Tibial nerve (tissue), 4 donors: Measurements from ENCODE around the gene C1orf216. TPM values are rescaled to one million over a fixed set of nuclear protein-coding genes. Genes with fewer than 3 reads are reported as not detected.

Experiments used
- DNase-seq, 2 donors: peaks; one replicate each; pipeline ENCODE4 v3.0.0-alpha.2; 2019; ENCODE audit warnings: low spot score in 2 of 2
- H3K27ac ChIP-seq, 4 donors: fragments of 200-600 bp; sonication (generic) in 3 of 4; one replicate each; pipeline ENCODE4 v1.5.1; 2017 to 2019; ENCODE audit warnings: mild to moderate bottlenecking in 1 of 4
- H3K27me3 ChIP-seq, 2 donors: fragments of 200-600 bp; sonication (generic) in 1 of 2; one replicate each; pipeline versions ENCODE4 v1.5.1 to v1.6.0; 2017 to 2019
- H3K36me3 ChIP-seq, 3 donors: fragments of 200-600 bp; sonication (generic); one replicate each; pipeline ENCODE4 v1.5.1; 2018 to 2019
- H3K4me1 ChIP-seq, 4 donors: fragments of 200-600 bp; sonication (generic) in 3 of 4; one replicate each; pipeline ENCODE4 v1.5.1; 2017 to 2019
- H3K4me3 ChIP-seq, 4 donors: fragments of 200-600 bp; sonication (generic) in 3 of 4; one replicate each; pipeline ENCODE4 v1.5.1; 2017 to 2019; ENCODE audit warnings: mild to moderate bottlenecking in 1 of 4, moderate library complexity in 1 of 4
- H3K9me3 ChIP-seq, 4 donors: fragments of 200-600 bp; sonication (generic) in 3 of 4; one replicate each; pipeline ENCODE4 v1.5.1; 2017 to 2019
- EP300 ChIP-seq, 2 donors: sonication (generic); formaldehyde crosslinking; IDR thresholded peaks; one replicate each; pipeline ENCODE4 v1.6.1; 2017; ENCODE audit warnings: antibody characterized with exemption in 2 of 2, mild to moderate bottlenecking in 1 of 2
- POLR2A ChIP-seq, 2 donors: fragments of 450-650 bp; IDR thresholded peaks; one replicate each; pipeline ENCODE4 v1.6.1; 2017; ENCODE audit warnings: antibody characterized with exemption in 2 of 2, mild to moderate bottlenecking in 2 of 2, moderate library complexity in 2 of 2
- WGBS, 2 donors: methylation state at CpG; one replicate each; pipeline ENCODE4 v1.1.5; 2018; 5-methylcytosine and 5-hydroxymethylcytosine counted together
- total RNA-seq, 4 donors: library from RNA; depleted of rRNA; stranded (reverse); fragments of >200 nt; gene quantifications; one replicate each; pipeline ENCODE4 v1.1.0, GENCODE V29; 2016
- TF ChIP-seq, protein P1 (sequence below), 5 experiments: fragments of 200-600 bp in 3 of 5; fragments of 450-650 bp in 2 of 5; sonication (generic) in 3 of 5; IDR thresholded peaks; one replicate each; pipeline ENCODE4 v1.5.1; 2016 to 2019; ENCODE audit warnings: antibody characterized with exemption in 5 of 5, mild to moderate bottlenecking in 3 of 5, moderate library complexity in 2 of 5

C1orf216 gene
- total RNA-seq, 4 donors from 2014 or later, result 23.4 to 28.3 (median 26.8) TPM

DNA sequence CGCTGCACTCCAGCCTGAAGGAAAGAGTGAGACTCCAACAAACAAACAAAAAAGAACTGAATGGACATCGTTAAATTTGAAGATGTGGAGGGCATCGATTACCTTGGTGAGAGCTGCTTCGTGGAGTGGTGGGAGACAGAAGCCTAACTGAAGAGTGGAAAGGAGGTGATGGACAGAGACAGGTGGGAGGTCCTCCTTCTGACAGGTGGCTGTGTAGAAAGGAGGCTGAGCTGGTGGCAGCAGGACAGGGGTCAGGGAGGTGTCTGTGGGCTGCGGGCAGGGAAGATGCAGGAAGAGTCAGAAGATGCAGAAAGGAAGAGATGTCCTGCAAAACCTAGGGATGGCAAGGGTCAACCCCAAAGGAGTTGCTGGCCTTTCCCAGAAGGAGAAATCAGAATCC lies 30.5 kb downstream of the C1orf216 start:
- no peak for DNase-seq
- 88 to 91% methylated on average over 5 of the region's 5 CpGs for WGBS, 2 donors

DNA sequence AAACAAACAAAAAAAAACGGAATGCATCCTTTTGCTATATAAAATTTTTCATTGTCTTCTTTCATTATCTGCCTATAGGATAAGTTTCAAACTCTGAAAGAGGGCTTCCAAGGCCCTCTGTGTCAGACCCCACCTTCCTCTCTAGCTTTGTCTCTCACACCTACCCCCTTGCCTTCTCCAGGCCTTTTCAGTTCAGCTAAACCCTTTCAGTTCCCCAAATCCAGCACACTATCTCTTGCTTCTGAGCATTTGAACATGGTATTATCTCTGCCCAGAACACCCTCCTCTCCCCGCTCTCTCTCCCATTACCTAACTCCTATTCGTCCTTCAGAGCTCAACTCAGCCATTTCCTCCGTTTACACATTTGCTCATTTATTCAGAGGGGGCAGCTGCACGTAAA lies 35.7 kb downstream of the C1orf216 start:
- H3K36me3 ChIP-seq, result no peaks in the 10 kb centered on the region
- H3K4me1 ChIP-seq, result no peaks in the 10 kb centered on the region
- no peak overlapping the region for H3K27ac ChIP-seq
- peaks cover 0 to 8% of the 10 kb centered on the region in 2 donors for H3K27me3 ChIP-seq
- H3K9me3 ChIP-seq, result no peaks in the 10 kb centered on the region
- TF ChIP-seq EP300 (IDR thresholded peaks at IDR 0.05) (no peak), POLR2A (IDR thresholded peaks at IDR 0.05) (no peak)
- TF ChIP-seq, protein P1, sequence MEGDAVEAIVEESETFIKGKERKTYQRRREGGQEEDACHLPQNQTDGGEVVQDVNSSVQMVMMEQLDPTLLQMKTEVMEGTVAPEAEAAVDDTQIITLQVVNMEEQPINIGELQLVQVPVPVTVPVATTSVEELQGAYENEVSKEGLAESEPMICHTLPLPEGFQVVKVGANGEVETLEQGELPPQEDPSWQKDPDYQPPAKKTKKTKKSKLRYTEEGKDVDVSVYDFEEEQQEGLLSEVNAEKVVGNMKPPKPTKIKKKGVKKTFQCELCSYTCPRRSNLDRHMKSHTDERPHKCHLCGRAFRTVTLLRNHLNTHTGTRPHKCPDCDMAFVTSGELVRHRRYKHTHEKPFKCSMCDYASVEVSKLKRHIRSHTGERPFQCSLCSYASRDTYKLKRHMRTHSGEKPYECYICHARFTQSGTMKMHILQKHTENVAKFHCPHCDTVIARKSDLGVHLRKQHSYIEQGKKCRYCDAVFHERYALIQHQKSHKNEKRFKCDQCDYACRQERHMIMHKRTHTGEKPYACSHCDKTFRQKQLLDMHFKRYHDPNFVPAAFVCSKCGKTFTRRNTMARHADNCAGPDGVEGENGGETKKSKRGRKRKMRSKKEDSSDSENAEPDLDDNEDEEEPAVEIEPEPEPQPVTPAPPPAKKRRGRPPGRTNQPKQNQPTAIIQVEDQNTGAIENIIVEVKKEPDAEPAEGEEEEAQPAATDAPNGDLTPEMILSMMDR (IDR thresholded peaks at IDR 0.05), result no peak
- no peak overlapping the region for H3K4me3 ChIP-seq
- no peak for DNase-seq
- WGBS, 2 donors, result 42 to 53% methylated on average over 5 of the region's 5 CpGs

More for the DNA sequence above, 30.5 kb downstream of the C1orf216 start:
- no peaks in the 10 kb centered on the region for H3K36me3 ChIP-seq
- H3K9me3 ChIP-seq, result no peaks in the 10 kb centered on the region
- no peak overlapping the region for H3K27ac ChIP-seq
- H3K4me3 ChIP-seq, result no peak overlapping the region
- no peak for TF ChIP-seq POLR2A (IDR thresholded peaks at IDR 0.05)
- TF ChIP-seq, protein P1 (IDR thresholded peaks at IDR 0.05), result no peak
- peaks cover 0 to 23% of the 10 kb centered on the region in 2 donors for H3K27me3 ChIP-seq
- no peaks in the 10 kb centered on the region for H3K4me1 ChIP-seq

DNA sequence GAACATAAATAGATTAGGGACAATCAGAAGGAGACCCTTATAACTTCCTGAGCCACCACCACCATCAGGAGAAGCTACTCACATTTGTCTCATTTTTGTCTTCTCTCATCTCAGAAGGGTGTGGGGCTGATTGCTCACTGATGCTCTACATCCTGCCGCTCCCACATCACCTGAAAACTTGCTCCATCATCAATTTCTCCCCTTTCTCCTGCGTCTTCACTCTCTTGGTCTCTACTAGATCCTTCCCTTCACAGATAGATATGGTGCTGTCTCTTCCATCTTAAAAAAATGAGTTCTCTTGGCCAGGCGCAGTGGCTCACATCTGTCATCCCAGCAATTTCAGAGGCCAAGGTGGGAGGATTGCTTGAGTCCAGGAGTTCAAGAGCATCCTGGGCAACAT lies 38.4 kb downstream of the C1orf216 start:
- no peaks in the 10 kb centered on the region for H3K36me3 ChIP-seq
- H3K27ac ChIP-seq, result no peak overlapping the region
- H3K27me3 ChIP-seq, result peaks cover 0 to 4% of the 10 kb centered on the region in 2 donors
- no peak for DNase-seq
- H3K4me3 ChIP-seq, result no peak overlapping the region
- WGBS, 2 donors, result 89 to 90% methylated on average over 3 of the region's 3 CpGs
- no peaks in the 10 kb centered on the region for H3K9me3 ChIP-seq
- H3K4me1 ChIP-seq, result no peaks in the 10 kb centered on the region
- TF ChIP-seq POLR2A (IDR thresholded peaks at IDR 0.05) (no peak), EP300 (IDR thresholded peaks at IDR 0.05) (no peak)
- TF ChIP-seq, protein P1 (IDR thresholded peaks at IDR 0.05), result no peak

DNA sequence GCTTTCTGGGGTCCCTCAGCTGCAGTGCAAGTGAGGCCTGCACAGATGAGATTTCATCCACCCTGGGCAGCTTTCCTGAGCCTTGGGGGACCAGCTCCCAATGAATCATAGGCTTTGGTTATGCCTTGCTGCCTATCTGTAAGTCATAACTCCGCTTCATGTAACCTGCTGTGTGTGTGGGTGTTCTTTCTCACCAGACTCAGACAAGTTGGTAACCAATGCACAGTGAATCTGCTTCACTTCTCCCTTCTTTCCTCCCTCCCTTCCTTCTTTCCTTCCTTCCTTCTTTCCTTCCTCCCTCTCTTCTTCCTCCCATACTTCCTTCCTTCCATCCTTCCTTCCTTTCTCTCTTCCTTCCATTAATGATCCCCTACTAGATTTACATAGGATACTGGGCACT lies 42.9 kb downstream of the C1orf216 start:
- DNase-seq, result no peak
- Histone ChIP-seq H3K9me3 (no peaks in the 10 kb centered on the region), H3K4me1 (no peaks in the 10 kb centered on the region), H3K36me3 (no peaks in the 10 kb centered on the region), H3K27ac (no peak overlapping the region), H3K4me3 (no peak overlapping the region), H3K27me3 (peaks cover 0 to 4% of the 10 kb centered on the region in 2 donors)
- 76 to 85% methylated on average over 1 of the region's 1 CpG for WGBS, 2 donors
- TF ChIP-seq EP300 (IDR thresholded peaks at IDR 0.05), result no peak
- TF ChIP-seq, protein P1 (IDR thresholded peaks at IDR 0.05), result no peak

DNA sequence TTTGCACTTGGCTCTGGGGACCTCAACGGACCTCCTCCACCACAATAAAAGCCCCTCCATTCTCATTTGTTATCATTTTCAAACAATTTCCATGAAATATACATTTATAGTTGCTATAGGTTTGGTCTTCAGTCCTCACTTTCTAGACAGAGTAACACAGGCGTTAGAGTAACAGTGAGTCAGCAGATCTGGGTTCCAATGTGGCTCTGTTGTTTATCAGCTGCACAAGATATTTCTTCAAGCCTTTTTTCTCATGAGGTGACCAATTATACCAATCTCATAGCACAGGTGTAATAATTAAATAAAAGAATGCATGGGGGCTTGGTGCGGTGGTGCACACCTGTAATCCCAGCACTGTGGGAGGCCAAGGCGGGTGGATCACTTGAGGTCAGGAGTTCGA lies 44.6 kb downstream of the C1orf216 start:
- Histone ChIP-seq H3K27me3 (peaks cover 0 to 4% of the 10 kb centered on the region in 2 donors), H3K4me3 (no peak overlapping the region), H3K9me3 (no peaks in the 10 kb centered on the region), H3K4me1 (no peaks in the 10 kb centered on the region), H3K27ac (no peak overlapping the region), H3K36me3 (no peaks in the 10 kb centered on the region)
- 80 to 83% methylated on average over 5 of the region's 5 CpGs for WGBS, 2 donors
- no peak for DNase-seq
- TF ChIP-seq POLR2A (IDR thresholded peaks at IDR 0.05), result no peak
- TF ChIP-seq, protein P1 (IDR thresholded peaks at IDR 0.05), result no peak
- no peak for TF ChIP-seq EP300 (IDR thresholded peaks at IDR 0.05)
